HK-2 (cell line): ENCODE results near the gene FLCN.

Experiments used
- DNase-seq: peaks from one replicate; pipeline ENCODE4 v3.0.0-alpha.2; 2018; ENCODE audit not compliant: unreplicated experiment

The FLCN gene

DNA sequence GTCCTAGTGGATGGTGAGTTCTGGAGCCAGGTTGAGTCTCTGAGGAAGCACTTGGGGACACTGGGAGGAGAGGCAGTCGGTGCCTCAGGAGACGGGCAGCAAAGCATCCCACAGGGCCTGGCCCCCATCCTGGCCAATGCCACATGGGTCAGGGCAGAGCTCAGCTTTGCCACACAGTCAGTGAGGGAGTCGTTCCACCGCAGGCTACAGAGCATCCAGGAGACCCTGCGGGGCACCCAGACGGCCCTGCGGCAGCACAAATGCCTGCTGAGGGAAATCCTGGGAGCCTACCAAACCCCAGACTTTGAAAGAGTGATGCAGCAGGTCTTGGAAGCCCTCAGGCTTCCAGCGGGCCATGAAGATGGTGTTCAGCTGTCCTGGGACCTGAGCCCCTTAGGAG is 70.5 kb downstream of the FLCN start:
- no peak for DNase-seq

DNA sequence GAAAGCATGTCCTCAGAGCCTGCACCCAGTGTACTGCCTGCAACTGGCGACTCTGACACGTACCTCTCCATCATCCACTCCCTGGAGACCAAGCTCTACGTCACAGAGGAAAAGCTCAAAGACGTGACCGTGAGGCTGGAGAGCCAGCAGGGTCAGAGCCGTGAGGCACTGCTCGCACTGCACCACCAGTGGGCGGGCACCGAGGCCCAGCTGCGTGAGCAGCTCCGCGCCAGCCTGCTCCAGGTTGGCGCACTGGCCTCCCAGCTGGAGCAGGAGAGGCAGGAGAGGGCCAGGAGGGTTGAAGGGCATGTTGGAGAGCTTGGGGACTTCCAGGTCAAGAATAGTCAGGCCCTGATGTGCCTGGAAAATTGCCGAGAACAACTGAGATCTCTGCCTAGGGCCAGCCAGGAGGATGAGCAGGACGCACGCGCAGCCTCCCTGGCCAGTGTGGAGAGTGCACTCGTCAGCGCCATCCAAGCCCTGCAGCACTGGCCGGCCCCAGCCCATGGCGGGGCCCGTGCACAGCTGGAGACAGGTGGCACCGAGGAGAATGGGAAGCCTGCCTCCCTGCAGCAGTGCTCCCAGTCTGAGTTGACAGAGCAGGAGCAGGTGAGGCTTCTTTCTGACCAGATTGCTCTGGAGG is 71.2 kb downstream of the FLCN start:
- DNase-seq = no peak

DNA sequence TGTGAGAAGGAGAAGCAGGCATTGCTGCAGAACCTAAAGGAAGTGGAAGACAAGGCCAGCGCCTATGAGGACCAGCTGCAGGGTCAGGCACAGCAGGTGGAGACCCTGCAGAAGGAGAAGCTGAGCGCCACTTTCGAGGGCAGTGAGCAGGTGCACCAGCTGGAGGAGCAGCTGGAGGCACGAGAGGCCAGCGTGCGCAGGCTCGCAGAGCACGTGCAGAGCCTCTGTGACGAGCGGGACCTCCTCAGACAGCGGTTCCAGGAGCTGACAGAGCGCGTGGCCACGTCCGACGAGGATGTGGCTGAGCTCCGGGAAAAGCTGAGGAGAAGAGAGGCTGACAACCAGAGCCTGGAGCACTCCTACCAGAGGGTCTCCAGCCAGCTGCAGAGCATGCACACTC is 72.3 kb downstream of the FLCN start:
- no peak for DNase-seq

DNA sequence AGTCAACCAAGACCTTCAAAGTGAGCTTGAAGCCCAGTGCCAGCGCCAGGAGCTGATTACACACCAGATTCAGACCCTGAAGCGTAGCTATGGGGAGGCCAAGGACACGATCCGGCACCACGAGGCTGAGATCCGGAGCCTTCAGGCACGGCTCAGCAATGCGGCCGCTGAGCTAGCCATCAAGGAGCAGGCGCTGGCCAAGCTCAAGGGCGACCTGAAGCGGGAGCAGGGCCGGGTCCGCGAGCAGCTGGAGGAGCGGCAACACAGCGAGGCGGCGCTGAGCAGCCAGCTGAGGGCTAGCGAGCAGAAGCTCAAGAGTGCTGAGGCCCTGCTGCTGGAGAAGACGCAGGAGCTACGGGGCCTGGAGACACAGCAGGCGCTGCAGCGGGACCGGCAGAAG is 72.8 kb downstream of the FLCN start:
- no peak for DNase-seq
